Skeletal muscle cell (primary cell): Measurements from ENCODE around the gene KDM4C.
"Not testable (repeated sequence)": the region's sequence is repeated elsewhere in the genome, so short reads cannot be mapped to it uniquely, and the experiment has no call there.

Experiments used
- DNase-seq: peaks from one replicate; pipeline ENCODE4 v3.0.0-alpha.2; 2010; ENCODE audit warnings: low read depth
- H3K4me3 ChIP-seq: 2 replicates; pipeline ENCODE4 v1.5.1; 2011; ENCODE audit warnings: low read depth, mild to moderate bottlenecking, control low read depth, low read length, moderate library complexity

KDM4C gene

GRCh38 chr9:7164440-7165330, 406.9 kb downstream of the KDM4C start:
- DNase-seq = no peak
- H3K4me3 ChIP-seq = no peak overlapping the region

- no peak overlapping the region for H3K4me3 ChIP-seq
- no peak for DNase-seq
Measured at GRCh38 chr9:7165331-7165975, 407.7 kb downstream of the KDM4C start.

GRCh38 chr9:7166074-7166473, 408.3 kb downstream of the KDM4C start:
- no peak overlapping the region for H3K4me3 ChIP-seq
- DNase-seq = no peak

GRCh38 chr9:7169717-7170389, 412.1 kb downstream of the KDM4C start:
- peak; percentile 24 for DNase-seq
- H3K4me3 ChIP-seq = no peak overlapping the region

- H3K4me3 ChIP-seq = no peak overlapping the region
- DNase-seq = no peak
Measured at GRCh38 chr9:7171396-7172153, 413.8 kb downstream of the KDM4C start.

GRCh38 chr9:7172154-7173115, 414.7 kb downstream of the KDM4C start:
- H3K4me3 ChIP-seq = no peak overlapping the region
- DNase-seq = peak; percentile 25

GRCh38 chr9:7173139-7173538, 415.4 kb downstream of the KDM4C start:
- DNase-seq = no peak
- no peak overlapping the region for H3K4me3 ChIP-seq

GRCh38 chr9:7174301-7174700, 416.5 kb downstream of the KDM4C start:
- DNase-seq = no peak
- H3K4me3 ChIP-seq = no peak overlapping the region

GRCh38 chr9:7174884-7175283, 417.1 kb downstream of the KDM4C start:
- no peak overlapping the region for H3K4me3 ChIP-seq
- no peak for DNase-seq

- H3K4me3 ChIP-seq = no peak overlapping the region
- no peak for DNase-seq
Measured at GRCh38 chr9:7176561-7176960, 418.8 kb downstream of the KDM4C start.

- no peak overlapping the region for H3K4me3 ChIP-seq
- no peak for DNase-seq
Measured at GRCh38 chr9:7177383-7177782, 419.6 kb downstream of the KDM4C start.

- no peak for DNase-seq
- H3K4me3 ChIP-seq = no peak overlapping the region
Measured at GRCh38 chr9:7178729-7179128, 421.0 kb downstream of the KDM4C start.

GRCh38 chr9:7180247-7180646, 422.5 kb downstream of the KDM4C start:
- DNase-seq = no peak
- H3K4me3 ChIP-seq = no peak overlapping the region

GRCh38 chr9:7183139-7183538, 425.4 kb downstream of the KDM4C start:
- DNase-seq, H3K4me3 ChIP-seq: not testable (repeated sequence)

- no peak overlapping the region for H3K4me3 ChIP-seq
- DNase-seq = peak; percentile 74
Measured at GRCh38 chr9:7185612-7186011, 427.8 kb downstream of the KDM4C start.

GRCh38 chr9:7186175-7186574, 428.4 kb downstream of the KDM4C start:
- no peak overlapping the region for H3K4me3 ChIP-seq
- DNase-seq = no peak

- no peak for DNase-seq
- no peak overlapping the region for H3K4me3 ChIP-seq
Measured at GRCh38 chr9:7192266-7192665, 434.5 kb downstream of the KDM4C start.

GRCh38 chr9:7195526-7195925, 437.8 kb downstream of the KDM4C start:
- H3K4me3 ChIP-seq = no peak overlapping the region
- no peak for DNase-seq

- H3K4me3 ChIP-seq = no peak overlapping the region
Measured at GRCh38 chr9:7196467-7196866, 438.7 kb downstream of the KDM4C start.

More at GRCh38 chr9:7196467-7196866, 438.7 kb downstream of the KDM4C start:
- DNase-seq = no peak
